ENCODE data around the gene RPS15.

Gene RPS15

GRCh38 chr19:1397838-1398237 is 40.4 kb upstream of the RPS15 start:
- no peak overlapping the region for H3K4me3 ChIP-seq (ENCODE audit: low read depth, low read length)
- TF ChIP-seq, protein P1, sequence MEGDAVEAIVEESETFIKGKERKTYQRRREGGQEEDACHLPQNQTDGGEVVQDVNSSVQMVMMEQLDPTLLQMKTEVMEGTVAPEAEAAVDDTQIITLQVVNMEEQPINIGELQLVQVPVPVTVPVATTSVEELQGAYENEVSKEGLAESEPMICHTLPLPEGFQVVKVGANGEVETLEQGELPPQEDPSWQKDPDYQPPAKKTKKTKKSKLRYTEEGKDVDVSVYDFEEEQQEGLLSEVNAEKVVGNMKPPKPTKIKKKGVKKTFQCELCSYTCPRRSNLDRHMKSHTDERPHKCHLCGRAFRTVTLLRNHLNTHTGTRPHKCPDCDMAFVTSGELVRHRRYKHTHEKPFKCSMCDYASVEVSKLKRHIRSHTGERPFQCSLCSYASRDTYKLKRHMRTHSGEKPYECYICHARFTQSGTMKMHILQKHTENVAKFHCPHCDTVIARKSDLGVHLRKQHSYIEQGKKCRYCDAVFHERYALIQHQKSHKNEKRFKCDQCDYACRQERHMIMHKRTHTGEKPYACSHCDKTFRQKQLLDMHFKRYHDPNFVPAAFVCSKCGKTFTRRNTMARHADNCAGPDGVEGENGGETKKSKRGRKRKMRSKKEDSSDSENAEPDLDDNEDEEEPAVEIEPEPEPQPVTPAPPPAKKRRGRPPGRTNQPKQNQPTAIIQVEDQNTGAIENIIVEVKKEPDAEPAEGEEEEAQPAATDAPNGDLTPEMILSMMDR (IDR thresholded peaks at IDR 0.05; ENCODE audit: insufficient read depth, low read depth, low read length, missing control alignments): no peak
- no peak for DNase-seq (ENCODE audit: low read depth)

- H3K4me3 ChIP-seq (ENCODE audit: low read depth, low read length): no peak overlapping the region
- TF ChIP-seq, protein P1 (IDR thresholded peaks at IDR 0.05; ENCODE audit: insufficient read depth, low read depth, low read length, missing control alignments): no peak
- DNase-seq (ENCODE audit: low read depth): no peak
These were observed 39.1 kb upstream of the RPS15 start for GRCh38 chr19:1399079-1399478.

DNA sequence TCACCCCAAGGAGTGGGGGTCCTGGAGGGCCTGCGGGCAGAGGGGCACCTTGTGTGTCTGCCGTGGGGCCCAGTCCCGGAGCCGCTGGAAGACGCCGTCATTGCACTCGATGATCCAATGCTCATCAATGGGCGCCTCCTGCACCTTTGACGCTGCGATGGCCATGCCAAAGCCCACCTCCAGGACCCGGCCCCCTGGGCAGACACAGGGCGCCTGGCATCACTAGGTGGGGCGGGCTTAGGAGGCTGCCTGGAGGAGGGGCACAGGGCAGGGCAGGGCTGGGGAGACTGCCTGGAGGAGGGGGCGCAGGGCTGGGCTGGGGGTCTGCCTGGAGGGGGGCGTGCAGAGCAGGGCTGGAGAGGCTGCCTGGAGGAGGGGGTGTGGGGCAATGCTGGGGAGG is 38.5 kb upstream of the RPS15 start:
- DNase-seq (ENCODE audit: low read depth): no peak
- TF ChIP-seq, protein P1 (IDR thresholded peaks at IDR 0.05; ENCODE audit: insufficient read depth, low read depth, low read length, missing control alignments): no peak
- H3K4me3 ChIP-seq (ENCODE audit: low read depth, low read length): no peak overlapping the region

DNA sequence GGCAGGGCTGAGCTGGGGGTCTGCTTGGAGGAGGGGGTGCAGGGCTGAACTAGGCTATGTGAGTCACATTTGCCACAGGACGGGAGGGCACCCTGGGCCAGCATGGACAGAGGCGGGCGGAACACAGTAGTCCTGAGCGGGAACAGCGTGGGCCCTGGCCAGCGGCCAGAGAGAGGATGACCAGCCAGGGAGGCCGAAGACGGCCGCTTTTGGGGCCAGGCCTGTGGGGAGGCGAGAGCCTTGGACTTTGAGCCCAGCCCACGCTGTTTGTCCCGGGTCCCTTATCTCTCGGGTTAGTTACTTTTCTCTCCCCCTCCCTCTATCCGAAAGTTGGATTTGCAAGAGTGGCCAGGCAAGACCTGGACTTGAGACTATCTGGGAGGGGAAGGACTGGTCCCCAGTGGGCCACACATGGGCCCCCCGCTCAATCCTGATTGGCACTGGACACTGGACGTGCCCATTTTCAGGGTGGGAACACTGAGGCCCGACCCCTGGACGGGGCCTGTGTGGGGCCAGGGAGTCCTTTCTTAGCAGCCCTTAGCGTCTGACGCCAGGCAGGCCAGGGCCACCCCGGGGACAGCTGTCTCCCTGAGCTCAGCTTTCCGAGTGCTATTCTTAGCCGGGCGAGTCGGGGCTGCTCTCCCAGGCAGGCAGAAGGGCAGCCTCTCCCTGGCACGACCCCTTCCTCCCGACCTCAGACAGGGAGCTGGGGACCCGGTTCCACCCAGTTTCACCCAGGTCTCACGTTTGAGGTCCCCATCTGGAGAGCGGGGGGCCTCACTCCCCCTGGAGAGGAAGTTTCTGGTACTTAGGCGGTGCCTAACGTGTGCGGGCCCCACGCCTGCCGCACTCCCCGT is 37.7 kb upstream of the RPS15 start:
- TF ChIP-seq, protein P1 (IDR thresholded peaks at IDR 0.05; ENCODE audit: insufficient read depth, low read depth, low read length, missing control alignments): no peak
- DNase-seq (ENCODE audit: low read depth): no peak
- H3K4me3 ChIP-seq (ENCODE audit: low read depth, low read length): peak overlapping the region; percentile 70

DNA sequence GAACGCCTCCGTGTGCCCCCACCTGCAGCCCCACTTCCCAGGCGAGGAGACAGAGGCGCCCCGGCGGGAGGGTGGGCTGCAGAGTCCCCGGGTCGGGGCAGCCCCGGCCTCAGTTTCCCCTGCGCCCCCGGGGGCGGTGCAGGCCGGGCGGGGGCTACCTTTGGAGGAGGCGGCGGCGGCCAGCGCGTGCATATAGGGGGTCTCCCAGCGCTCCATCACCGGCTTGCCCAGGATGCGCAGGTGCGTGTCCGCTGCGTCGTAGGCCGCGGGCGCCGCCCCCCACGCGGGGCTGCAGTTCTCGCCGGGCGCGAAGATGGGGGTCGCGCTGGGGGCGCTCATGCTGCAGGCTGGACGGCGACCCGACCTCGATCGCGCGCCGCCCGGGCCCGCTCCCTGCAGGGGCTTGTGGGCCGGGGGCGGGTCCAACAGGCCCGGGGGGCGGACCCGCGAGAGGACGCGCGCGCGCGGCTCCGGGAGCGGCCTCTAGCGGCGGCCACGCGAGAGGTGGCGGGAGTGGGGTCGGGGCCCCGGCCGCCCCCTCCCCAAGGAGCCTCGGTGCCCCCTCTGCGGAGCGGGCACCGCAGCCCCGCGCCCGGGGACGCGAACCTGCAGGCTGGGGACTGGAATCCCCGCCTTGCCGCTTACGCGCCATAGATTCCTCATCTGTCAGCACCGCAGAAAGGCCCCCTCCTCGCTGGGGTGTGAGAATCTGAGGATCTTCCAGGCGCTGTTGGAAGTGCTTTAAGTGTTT is 36.9 kb upstream of the RPS15 start, which contains the start of gene GAMT:
Gene GAMT (minus strand): TSS at position 405 of the 751 bp plus-strand sequence. CDS start 66 bp downstream, at position 339.
- H3K4me3 ChIP-seq (ENCODE audit: low read depth, low read length): peak within 1 kb of the TSS; percentile 70
- TF ChIP-seq, protein P1 (IDR thresholded peaks at IDR 0.05; ENCODE audit: insufficient read depth, low read depth, low read length, missing control alignments): peak; percentile 52
- peak; percentile 64 for DNase-seq (ENCODE audit: low read depth)

DNA sequence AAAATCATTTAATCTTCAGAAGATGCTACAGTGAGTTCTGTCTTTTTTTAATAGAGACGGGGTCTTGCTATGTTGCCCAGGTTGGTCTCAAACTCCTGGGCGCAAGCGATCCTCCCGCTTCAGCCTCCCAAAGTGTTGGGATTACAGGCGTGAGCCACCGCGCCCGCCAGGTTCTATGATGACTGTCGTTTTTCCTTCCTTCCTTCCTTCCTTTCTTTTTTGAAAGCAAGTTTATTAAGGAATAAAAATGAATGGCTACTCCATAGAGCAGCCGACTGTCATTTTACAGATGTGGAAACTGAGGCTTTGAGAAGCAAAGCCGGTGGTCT is 36.3 kb upstream of the RPS15 start:
- DNase-seq (ENCODE audit: low read depth): no peak
- H3K4me3 ChIP-seq (ENCODE audit: low read depth, low read length): peak overlapping the region; percentile 48
- TF ChIP-seq, protein P1 (IDR thresholded peaks at IDR 0.05; ENCODE audit: insufficient read depth, low read depth, low read length, missing control alignments): no peak

All from GM12865 (cell line).